ENCODE data around the gene TADA3. TPM values are rescaled to one million over a fixed set of nuclear protein-coding genes. Genes with fewer than 3 reads are reported as not detected.

TADA3 gene
- total and polyA plus RNA-seq, 2 experiments from 2014 or later: 29.1 to 61.7 TPM

- Mint-ChIP-seq H3K4me1 (peaks cover 25% of the 10 kb centered on the region), H3K9me3 (no peaks in the 10 kb centered on the region), H3K27me3 (ENCODE audit: insufficient read depth, low read depth, poor library complexity) (peaks cover 4% of the 10 kb centered on the region), H3K36me3 (ENCODE audit: low read depth) (peaks cover 23% of the 10 kb centered on the region), H3K4me3 (peak overlapping the region; percentile 81), H3K27ac (peak overlapping the region; percentile 70)
- Histone ChIP-seq H3F3A (replicated peaks; ENCODE audit: low read depth) (0 out of 2 replicates have a peak, but pooled peaks cover 8% of the 10 kb centered on the region), H3K79me2 (replicated peaks; ENCODE audit: insufficient read depth) (peaks cover 36% of the 10 kb centered on the region), H3K27ac (ENCODE audit: low read depth) (peak overlapping the region; percentile 74), H3K27me3 (ENCODE audit: insufficient read depth) (no peaks in the 10 kb centered on the region), H3K36me3 (ENCODE audit: insufficient read depth) (peaks cover 7% of the 10 kb centered on the region; the same call in 1 of the 2 replicates), H3K4me1 (ENCODE audit: insufficient read depth) (peaks cover 16% of the 10 kb centered on the region), H3K4me3 (peak overlapping the region; percentile 91), H4K20me1 (replicated peaks; ENCODE audit: insufficient read depth) (peaks cover 24% of the 10 kb centered on the region), H3K9me2 (ENCODE audit: insufficient read depth) (no peaks in the 10 kb centered on the region), H2AFZ (peak overlapping the region; percentile 77), H3K4me2 (peak overlapping the region; percentile 75)
- DNase-seq (ENCODE audit: low spot score) (peak; percentile 96), ATAC-seq (peak; percentile 71)
- TF ChIP-seq POLR2AphosphoS5 (IDR thresholded peaks at IDR 0.05; ENCODE audit: low read depth) (no peak; the same call in 1 of the 2 replicates), ZNF331 (CRISPR knock-in tag; IDR thresholded peaks at IDR 0.05; ENCODE audit: low read depth) (no peak), STAT1 (IDR thresholded peaks at IDR 0.05; ENCODE audit: unreplicated experiment) (no peak), CREB1 (CRISPR knock-in tag; IDR thresholded peaks at IDR 0.05; ENCODE audit: low read depth) (no peak), ZNF462 (CRISPR knock-in tag; IDR thresholded peaks at IDR 0.05) (no peak), EZH2phosphoT487 (IDR thresholded peaks at IDR 0.05; ENCODE audit: unreplicated experiment) (no peak), REST (IDR thresholded peaks at IDR 0.05; ENCODE audit: unreplicated experiment) (no peak), EZH2 (IDR thresholded peaks at IDR 0.05; ENCODE audit: low read depth, unreplicated experiment) (no peak)
Measured at GRCh38 chr3:9730657-9731205, 61.5 kb downstream of the TADA3 start.

Other genes with a start within 250 kb of the TADA3 start
- gene LHFPL4, start 238.7 kb downstream of the TADA3 start, total RNA-seq (2014; rRNA removed; shearing (Covaris generic)): 11.1 and 11.5 TPM in 2 replicates
- gene LHFPL4, start 238.7 kb downstream of the TADA3 start, polyA plus RNA-seq (2016; fragmentation: Nextera tagmentation; extraction: Ambion mirVana): 2.3 and 4.2 TPM in 2 replicates
- 48.9 and 54.3 TPM in 2 replicates for gene MTMR14, start 143.0 kb downstream of the TADA3 start, total RNA-seq (2014; rRNA removed; shearing (Covaris generic))
- 32.8 and 34.4 TPM in 2 replicates for gene MTMR14, start 143.0 kb downstream of the TADA3 start, polyA plus RNA-seq (2016; fragmentation: Nextera tagmentation; extraction: Ambion mirVana)
- gene CPNE9, start 88.6 kb downstream of the TADA3 start, total RNA-seq (2014; rRNA removed; shearing (Covaris generic)): 7.8 and 8.8 TPM in 2 replicates
- gene CPNE9, start 88.6 kb downstream of the TADA3 start, polyA plus RNA-seq (2016; fragmentation: Nextera tagmentation; extraction: Ambion mirVana): 6.2 and 7.0 TPM in 2 replicates
- 23.7 and 24.7 TPM in 2 replicates for gene BRPF1, start 60.7 kb downstream of the TADA3 start, total RNA-seq (2014; rRNA removed; shearing (Covaris generic))
- 6.3 and 8.0 TPM in 2 replicates for gene BRPF1, start 60.7 kb downstream of the TADA3 start, polyA plus RNA-seq (2016; fragmentation: Nextera tagmentation; extraction: Ambion mirVana)
- 25.4 and 27.6 TPM in 2 replicates for gene OGG1, start 42.5 kb downstream of the TADA3 start, total RNA-seq (2014; rRNA removed; shearing (Covaris generic))
- 17.4 and 20.6 TPM in 2 replicates for gene OGG1, start 42.5 kb downstream of the TADA3 start, polyA plus RNA-seq (2016; fragmentation: Nextera tagmentation; extraction: Ambion mirVana)
- gene CAMK1, start 22.5 kb downstream of the TADA3 start, total RNA-seq (2014; rRNA removed; shearing (Covaris generic)): 3.1 and 4.4 TPM in 2 replicates
- gene CAMK1, start 22.5 kb downstream of the TADA3 start, polyA plus RNA-seq (2016; fragmentation: Nextera tagmentation; extraction: Ambion mirVana): 4.4 and 4.9 TPM in 2 replicates
- gene ARPC4, start 609 bp upstream of the TADA3 start, total RNA-seq (2014; rRNA removed; shearing (Covaris generic)): 171 and 176 TPM in 2 replicates
- gene ARPC4, start 609 bp upstream of the TADA3 start, polyA plus RNA-seq (2016; fragmentation: Nextera tagmentation; extraction: Ambion mirVana): 71.9 and 73.0 TPM in 2 replicates
- gene TTLL3, start 17.8 kb upstream of the TADA3 start, total RNA-seq (2014; rRNA removed; shearing (Covaris generic)): 4.5 and 5.3 TPM in 2 replicates
- 3.7 and 4.9 TPM in 2 replicates for gene TTLL3, start 17.8 kb upstream of the TADA3 start, polyA plus RNA-seq (2016; fragmentation: Nextera tagmentation; extraction: Ambion mirVana)
- 73.4 and 82.8 TPM in 2 replicates for gene RPUSD3, start 51.5 kb upstream of the TADA3 start, total RNA-seq (2014; rRNA removed; shearing (Covaris generic))
- 59.6 and 64.3 TPM in 2 replicates for gene RPUSD3, start 51.5 kb upstream of the TADA3 start, polyA plus RNA-seq (2016; fragmentation: Nextera tagmentation; extraction: Ambion mirVana)
- not detected in 2 replicates for gene CIDEC, start 87.8 kb upstream of the TADA3 start, total RNA-seq (2014; rRNA removed; shearing (Covaris generic))
- gene CIDEC, start 87.8 kb upstream of the TADA3 start, polyA plus RNA-seq (2016; fragmentation: Nextera tagmentation; extraction: Ambion mirVana): not detected in 2 replicates
- gene JAGN1, start 98.1 kb upstream of the TADA3 start, total RNA-seq (2014; rRNA removed; shearing (Covaris generic)): 22.5 and 23.7 TPM in 2 replicates
- gene JAGN1, start 98.1 kb upstream of the TADA3 start, polyA plus RNA-seq (2016; fragmentation: Nextera tagmentation; extraction: Ambion mirVana): 27.9 and 32.0 TPM in 2 replicates
- gene IL17RE, start 110.4 kb upstream of the TADA3 start, total RNA-seq (2014; rRNA removed; shearing (Covaris generic)): 3.4 and 4.3 TPM in 2 replicates
- 1.0 and 1.1 TPM in 2 replicates for gene IL17RE, start 110.4 kb upstream of the TADA3 start, polyA plus RNA-seq (2016; fragmentation: Nextera tagmentation; extraction: Ambion mirVana)
- 12.6 and 15.0 TPM in 2 replicates for gene IL17RC, start 124.6 kb upstream of the TADA3 start, total RNA-seq (2014; rRNA removed; shearing (Covaris generic))
- 8.4 and 10.2 TPM in 2 replicates for gene IL17RC, start 124.6 kb upstream of the TADA3 start, polyA plus RNA-seq (2016; fragmentation: Nextera tagmentation; extraction: Ambion mirVana)
- gene CRELD1, start 141.4 kb upstream of the TADA3 start, total RNA-seq (2014; rRNA removed; shearing (Covaris generic)): 8.4 and 11.5 TPM in 2 replicates
- gene CRELD1, start 141.4 kb upstream of the TADA3 start, polyA plus RNA-seq (2016; fragmentation: Nextera tagmentation; extraction: Ambion mirVana): 13.1 and 14.3 TPM in 2 replicates
- 5.1 and 6.9 TPM in 2 replicates for gene PRRT3, start 159.9 kb upstream of the TADA3 start, total RNA-seq (2014; rRNA removed; shearing (Covaris generic))
- 4.3 TPM in 2 replicates for gene PRRT3, start 159.9 kb upstream of the TADA3 start, polyA plus RNA-seq (2016; fragmentation: Nextera tagmentation; extraction: Ambion mirVana)
- 23.8 and 36.2 TPM in 2 replicates for gene EMC3, start 194.4 kb upstream of the TADA3 start, total RNA-seq (2014; rRNA removed; shearing (Covaris generic))
- 42.8 and 46.5 TPM in 2 replicates for gene EMC3, start 194.4 kb upstream of the TADA3 start, polyA plus RNA-seq (2016; fragmentation: Nextera tagmentation; extraction: Ambion mirVana)
- 71.6 and 94.4 TPM in 2 replicates for gene FANCD2, start 234.0 kb upstream of the TADA3 start, total RNA-seq (2014; rRNA removed; shearing (Covaris generic))
- 59.5 and 61.5 TPM in 2 replicates for gene FANCD2, start 234.0 kb upstream of the TADA3 start, polyA plus RNA-seq (2016; fragmentation: Nextera tagmentation; extraction: Ambion mirVana)

Measured in GM23338 (cell line).